Panc1 (cell line): ENCODE measurements around the gene CCDC12. TPM values are rescaled to one million over a fixed set of nuclear protein-coding genes. Genes with fewer than 3 reads are reported as not detected.

Experiments
- ATAC-seq: fragments of 200-7000 bp; cut with Tn5 transposase; 2 replicates; pipeline ENCODE4 v1.9.1; 2020; ENCODE audit warnings: mild to moderate bottlenecking, moderate library complexity
- BruUV-seq: library from RNA; stranded (reverse); fragments of 400-500 nt; replicated peaks from 2 replicates; lab custom pipeline; 2021; lab: Mats Ljungman, UMichigan
- CTCF ChIA-PET: fragments of 300-600 bp; sonication (Branson Sonifier 250); formaldehyde crosslinking; loops from one replicate; lab custom pipeline; 2022; ENCODE audit warnings: antibody characterized with exemption; lab: Charles Lee
- POLR2A ChIA-PET: fragments of 300-600 bp; sonication (Branson Sonifier 250); formaldehyde crosslinking; loops from one replicate; lab custom pipeline; 2022; ENCODE audit warnings: antibody characterized with exemption; lab: Charles Lee
- DNase-seq: peaks from one replicate; pipeline ENCODE4 v3.0.0-alpha.2; 2010; ENCODE audit warnings: low read depth, low spot score
- H3K27ac ChIP-seq: 2 replicates; pipeline ENCODE4 v1.5.1; 2011; ENCODE audit warnings: mild to moderate bottlenecking, low read length, inconsistent platforms
- H3K27me3 ChIP-seq: fragments of 200-500 bp; sonication (Bioruptor generic); 2 replicates; pipeline ENCODE4 v1.6.0; 2014; ENCODE audit warnings: low read length, inconsistent platforms; ENCODE audit not compliant: control insufficient read depth, insufficient read depth
- H3K36me3 ChIP-seq: fragments of 200-500 bp; sonication (Bioruptor generic); 2 replicates; pipeline ENCODE4 v1.5.1; 2014; ENCODE audit warnings: inconsistent platforms, mild to moderate bottlenecking, low read length, moderate library complexity; ENCODE audit not compliant: control insufficient read depth, insufficient read depth
- H3K4me1 ChIP-seq: 2 replicates; pipeline ENCODE4 v1.5.1; 2011; ENCODE audit warnings: inconsistent platforms, mild to moderate bottlenecking, low read length, moderate library complexity; ENCODE audit not compliant: control insufficient read depth, insufficient read depth
- H3K4me3 ChIP-seq, 2 experiments: 2 replicates each; pipeline ENCODE4 v1.5.1; 2011 to 2012; ENCODE audit warnings: low read depth in 2 of 2, low read length in 2 of 2, mild to moderate bottlenecking in 2 of 2, inconsistent platforms in 1 of 2, moderate library complexity in 1 of 2
- H3K9me3 ChIP-seq: fragments of 200-500 bp; sonication (Bioruptor generic); 2 replicates; pipeline ENCODE4 v1.5.1; 2014; ENCODE audit warnings: low read depth, mild to moderate bottlenecking, inconsistent platforms, low read length, moderate library complexity; ENCODE audit not compliant: control insufficient read depth, insufficient read depth
- CTCF ChIP-seq: fragments of 450-650 bp; IDR thresholded peaks from 2 replicates; pipeline ENCODE4 v1.5.1; 2017; ENCODE audit warnings: mild to moderate bottlenecking
- POLR2AphosphoS5 ChIP-seq: IDR thresholded peaks from 2 replicates; pipeline ENCODE4 v1.6.1; 2012; ENCODE audit warnings: mild to moderate bottlenecking, low read depth, low read length, moderate library complexity
- REST ChIP-seq, 2 experiments: IDR thresholded peaks; 2 replicates each; pipeline ENCODE4 v1.6.1; 2011 to 2012; ENCODE audit warnings: low read depth in 2 of 2, control low read depth in 1 of 2, low read length in 1 of 2, mild to moderate bottlenecking in 1 of 2, moderate library complexity in 1 of 2; ENCODE audit not compliant: insufficient read depth in 1 of 2
- SIN3A ChIP-seq: IDR thresholded peaks from 2 replicates; pipeline ENCODE4 v1.6.1; 2012; ENCODE audit warnings: low read depth, mild to moderate bottlenecking, low read length, moderate library complexity, borderline replicate concordance; ENCODE audit not compliant: insufficient read depth
- TCF7L2 ChIP-seq: IDR thresholded peaks from 2 replicates; pipeline ENCODE4 v1.6.1; 2011; ENCODE audit warnings: mild to moderate bottlenecking, low read depth, low read length, inconsistent platforms
- in situ Hi-C: cut with HindIII; loops from 2 replicates; pipeline ENCODE4 v1.10.0; 2016; ENCODE audit warnings: low sequenced_read_pairs, low pct_unique_long_range_greater_than_20kb
- intact Hi-C: fragments of 100-400 bp; cut with micrococcal nuclease; formaldehyde crosslinking; loops from one replicate; pipeline ENCODE4 v1.10.0; 2022; ENCODE audit not compliant: unreplicated experiment
- total RNA-seq: library from RNA; stranded (reverse); gene quantifications from one replicate; pipeline ENCODE4 v1.2.1, GENCODE V29; 2021; ENCODE audit not compliant: unreplicated experiment

Gene CCDC12
- total RNA-seq, 1 experiment from 2014 or later: 35.5 TPM

- intact Hi-C loops (no loop called here), in situ Hi-C loops (no loop called here)
- Histone ChIP-seq H3K36me3 (no peaks in the 10 kb centered on the region), H3K4me1 (no peaks in the 10 kb centered on the region), H3K27ac (no peak overlapping the region), H3K27me3 (no peaks in the 10 kb centered on the region), H3K4me3 (no peak overlapping the region), H3K9me3 (no peaks in the 10 kb centered on the region)
- CTCF ChIA-PET: no interaction called here
- POLR2A ChIA-PET: no interaction called here
- TF ChIP-seq SIN3A: no peak
- TF ChIP-seq TCF7L2: no peak
- DNase-seq: no peak
- ATAC-seq: no peak
- BruUV-seq: no TSS peak
These were observed 12.1 kb upstream of the CCDC12 start for GRCh38 chr3:46988616-46989015.

GRCh38 chr3:46987743-46988401 is 11.3 kb upstream of the CCDC12 start:
- Histone ChIP-seq H3K4me3 (no peak overlapping the region), H3K9me3 (no peaks in the 10 kb centered on the region), H3K4me1 (no peaks in the 10 kb centered on the region), H3K36me3 (no peaks in the 10 kb centered on the region), H3K27ac (no peak overlapping the region), H3K27me3 (no peaks in the 10 kb centered on the region)
- intact Hi-C loops (no loop called here), in situ Hi-C loops (no loop called here)
- DNase-seq (no peak), ATAC-seq (no peak)
- no TSS peak for BruUV-seq
- TF ChIP-seq TCF7L2: no peak
- TF ChIP-seq SIN3A: no peak
- no peak for TF ChIP-seq CTCF
- no peak for TF ChIP-seq POLR2AphosphoS5
- TF ChIP-seq REST (IDR thresholded peaks at IDR 0.05; ENCODE audit: insufficient read depth in 1 of 2, low read depth in 2 of 2, low read length in 1 of 2): no peak
- ChIA-PET CTCF (interaction anchor here (0.5 kb wide), 1 partner anchor 73 kb away, joined by 3 read pairs; no protein-coding TSS in a partner anchor), POLR2A (no interaction called here)

GRCh38 chr3:46987319-46987742 is 10.8 kb upstream of the CCDC12 start:
- intact Hi-C loops: no loop called here
- H3K4me3 ChIP-seq: no peak overlapping the region
- no peaks in the 10 kb centered on the region for H3K9me3 ChIP-seq
- in situ Hi-C loops: no loop called here
- ChIA-PET CTCF (interaction anchor here (0.5 kb wide), 1 partner anchor 73 kb away, joined by 3 read pairs; no protein-coding TSS in a partner anchor), POLR2A (no interaction called here)
- no peaks in the 10 kb centered on the region for H3K36me3 ChIP-seq
- no peak for DNase-seq
- BruUV-seq: no TSS peak
- no peak overlapping the region for H3K27ac ChIP-seq
- no peak for ATAC-seq
- TF ChIP-seq POLR2AphosphoS5: no peak
- TF ChIP-seq REST (IDR thresholded peaks at IDR 0.05; ENCODE audit: insufficient read depth in 1 of 2, low read depth in 2 of 2, low read length in 1 of 2): no peak
- TF ChIP-seq TCF7L2: no peak
- H3K4me1 ChIP-seq: no peaks in the 10 kb centered on the region; the same call in 1 of the 2 replicates
- no peaks in the 10 kb centered on the region for H3K27me3 ChIP-seq
